ENCODE measurements around the gene WIPI1.

GRCh38 chr17:68450801-68451200 is 6.5 kb downstream of the WIPI1 start:
- no peak for TF ChIP-seq POLR2A (IDR thresholded peaks at IDR 0.05)
- no peak for TF ChIP-seq CTCF (IDR thresholded peaks at IDR 0.05)

Measured in testis (tissue), 2 donors.